K562 (cell line): ENCODE measurements around the gene ZMYND8. TPM values are rescaled to one million over a fixed set of nuclear protein-coding genes. Genes with fewer than 3 reads are reported as not detected.

Experiments used
- ATF1 ChIP-seq, 2 experiments: fragments of 450-650 bp in 1 of 2; IDR thresholded peaks; 2 replicates each; pipeline ENCODE4 v1.6.1; 2016; ENCODE audit warnings: missing compliant biosample characterization in 1 of 2, missing genetic modification characterization in 1 of 2
- CBX5 ChIP-seq: IDR thresholded peaks from 2 replicates; pipeline ENCODE4 v1.6.1; 2014; ENCODE audit warnings: low read depth, borderline replicate concordance
- E2F6 ChIP-seq, 2 experiments: IDR thresholded peaks; 2 replicates each; pipeline ENCODE4 v1.6.1; 2011; ENCODE audit warnings: borderline replicate concordance in 1 of 2, control low read depth in 1 of 2, low read depth in 1 of 2, low read length in 1 of 2, mild to moderate bottlenecking in 1 of 2, mixed read lengths in 1 of 2, moderate library complexity in 1 of 2; ENCODE audit not compliant: insufficient read depth in 1 of 2, insufficient read length in 1 of 2, poor library complexity in 1 of 2, severe bottlenecking in 1 of 2; ENCODE audit errors: extremely low read depth in 1 of 2
- E4F1 ChIP-seq: fragments of 250-450 bp; sonication (Bioruptor Pico); IDR thresholded peaks from 2 replicates; pipeline ENCODE4 v1.5.0; 2021; ENCODE audit warnings: mild to moderate bottlenecking, borderline replicate concordance
- GMEB1 ChIP-seq: fragments of 250-450 bp; sonication (Bioruptor Pico); IDR thresholded peaks from 2 replicates; pipeline ENCODE4 v1.4.0; 2020; ENCODE audit warnings: mild to moderate bottlenecking
- HNRNPL ChIP-seq: fragments of 200-400 bp; formaldehyde crosslinking; IDR thresholded peaks from 2 replicates; pipeline ENCODE4 v1.6.1; 2017; ENCODE audit warnings: low read depth, mild to moderate bottlenecking, low read length
- MAFF ChIP-seq: IDR thresholded peaks from 2 replicates; pipeline ENCODE4 v1.6.1; 2012; ENCODE audit warnings: low read length, improper control_type of control experiment
- MEIS2 ChIP-seq: fragments of 450-650 bp; IDR thresholded peaks from 2 replicates; pipeline ENCODE4 v1.6.1; 2014; ENCODE audit warnings: mild to moderate bottlenecking; ENCODE audit not compliant: partially characterized antibody
- NFE2L1 ChIP-seq: fragments of 450-650 bp; IDR thresholded peaks from 2 replicates; pipeline ENCODE4 v1.6.1; 2016; ENCODE audit warnings: missing genetic modification characterization, low read depth, mild to moderate bottlenecking, missing compliant biosample characterization, moderate library complexity, borderline replicate concordance
- NR2C2 ChIP-seq, 2 experiments: fragments of 200-800 bp in 1 of 2; sonication (Bioruptor generic) in 1 of 2; sonication (generic) in 1 of 2; formaldehyde crosslinking in 1 of 2; IDR thresholded peaks; 2 replicates each; pipeline versions ENCODE4 v1.6.1 to v1.8.0; 2016 to 2022; ENCODE audit warnings: mild to moderate bottlenecking in 1 of 2, missing compliant biosample characterization in 1 of 2, missing genetic modification characterization in 1 of 2, missing genetic modification reagents in 1 of 2
- PHB ChIP-seq: fragments of 250-450 bp; sonication (Bioruptor Pico); IDR thresholded peaks from 2 replicates; pipeline ENCODE4 v1.5.0; 2021
- PPARD ChIP-seq: fragments of 250-450 bp; sonication (Bioruptor Pico); IDR thresholded peaks from 2 replicates; pipeline ENCODE4 v1.8.0; 2022; ENCODE audit warnings: inconsistent platforms, mild to moderate bottlenecking, moderate library complexity
- RAD51 ChIP-seq: fragments of 450-650 bp; IDR thresholded peaks from 2 replicates; pipeline ENCODE4 v1.7.1; 2016; ENCODE audit warnings: low read depth, mild to moderate bottlenecking, borderline replicate concordance
- SMARCA5 ChIP-seq: fragments of 450-650 bp; IDR thresholded peaks from 2 replicates; pipeline ENCODE4 v1.6.1; 2016
- SP1 ChIP-seq: sonication (generic); formaldehyde crosslinking; IDR thresholded peaks from 2 replicates; pipeline ENCODE4 v1.8.1; 2022; ENCODE audit warnings: mild to moderate bottlenecking, missing genetic modification reagents
- ZKSCAN1 ChIP-seq: fragments of 150-350 bp; IDR thresholded peaks from 2 replicates; pipeline ENCODE4 v1.6.1; 2016; ENCODE audit warnings: low read depth, low read length
- ZKSCAN8 ChIP-seq: fragments of 200-800 bp; sonication (Bioruptor generic); IDR thresholded peaks from 2 replicates; pipeline ENCODE4 v1.6.1; 2016; ENCODE audit warnings: missing genetic modification characterization, missing compliant biosample characterization
- ZNF143 ChIP-seq: sonication (generic); formaldehyde crosslinking; IDR thresholded peaks from 2 replicates; pipeline ENCODE4 v1.9.0; 2022; ENCODE audit warnings: mild to moderate bottlenecking, missing genetic modification reagents
- ZNF282 ChIP-seq: sonication (generic); formaldehyde crosslinking; IDR thresholded peaks from 2 replicates; pipeline ENCODE4 v1.8.1; 2023; ENCODE audit warnings: missing genetic modification reagents
- polyA plus RNA-seq, 8 experiments: library from polyadenylated mRNA; depleted of rRNA in 4 of 8; stranded (reverse) in 5 of 8; unstranded in 3 of 8; fragments of >200 nt; fragmentation: Nextera tagmentation in 2 of 8; fragmentation: Illumina TruSeq in 1 of 8; extraction: Ambion mirVana in 2 of 8; extraction: Trizol in 1 of 8; gene quantifications; 2 replicates each; pipeline versions ENCODE4 v1.2.1 to v1.2.3, GENCODE V29; 2011 to 2014; ENCODE audit warnings: inconsistent platforms in 1 of 8, missing spikeins in 1 of 8
- total RNA-seq, 7 experiments: library from RNA; depleted of rRNA in 6 of 7; stranded (reverse); fragments of >200 nt in 6 of 7; fragmentation: Illumina TruSeq in 2 of 7; extraction: Trizol in 2 of 7; gene quantifications; 2 replicates each; pipeline versions ENCODE4 v1.2.1 to v1.2.3, GENCODE V29; 2011 to 2021; ENCODE audit warnings: low replicate concordance in 1 of 7

The ZMYND8 gene
- total and polyA plus RNA-seq, 9 of the 15 experiments (the other 6 are each of a cell fraction or from before 2014, with no cell fraction given) = 31.8 to 148 (median 71.9) TPM

- TF ChIP-seq ZNF143 (CRISPR knock-in tag) (no peak), RAD51 (no peak), PPARD (CRISPR knock-in tag) (no peak), ZKSCAN1 (no peak), GMEB1 (CRISPR knock-in tag) (no peak), CBX5 (no peak), MAFF (no peak), ATF1 (CRISPR knock-in tag; IDR thresholded peaks at IDR 0.05) (no peak), ATF1 (tag; IDR thresholded peaks at IDR 0.05) (no peak), HNRNPL (no peak), PHB (CRISPR knock-in tag) (no peak), MEIS2 (no peak), ZNF282 (CRISPR knock-in tag) (no peak), E4F1 (CRISPR knock-in tag) (no peak), SMARCA5 (no peak), NR2C2 (CRISPR knock-in tag; IDR thresholded peaks at IDR 0.05) (no peak), NR2C2 (tag; IDR thresholded peaks at IDR 0.05) (no peak), SP1 (CRISPR knock-in tag) (0 out of 2 replicates have a peak, but pooled peaks have one; percentile 26), NFE2L1 (tag) (no peak), E2F6 (IDR thresholded peaks at IDR 0.05; ENCODE audit: borderline replicate concordance in 1 of 2, extremely low read depth in 1 of 2, insufficient read depth in 1 of 2, insufficient read length in 1 of 2, low read depth in 1 of 2, low read length in 1 of 2, poor library complexity in 1 of 2, severe bottlenecking in 1 of 2) (no peak), ZKSCAN8 (CRISPR knock-in tag) (no peak)
These were observed 160.1 kb downstream of the ZMYND8 start (continued) for GRCh38 chr20:47196091-47197081.
